ENCODE results near the gene AUTS2.
"Not testable (repeated sequence)": the region's sequence is repeated elsewhere in the genome, so short reads cannot be mapped to it uniquely, and the experiment has no call there.

Gene AUTS2

GRCh38 chr7:70344726-70345125, 746.5 kb downstream of the AUTS2 start:
- no peak for DNase-seq

GRCh38 chr7:70346844-70347462, 748.7 kb downstream of the AUTS2 start:
- DNase-seq: no peak

- no peak for DNase-seq
These were observed 749.4 kb downstream of the AUTS2 start for GRCh38 chr7:70347463-70348254.

GRCh38 chr7:70349031-70349430, 750.8 kb downstream of the AUTS2 start:
- DNase-seq: no peak

- no peak for DNase-seq
These were observed 751.5 kb downstream of the AUTS2 start for GRCh38 chr7:70349819-70350218.

- no peak for DNase-seq
These were observed 753.8 kb downstream of the AUTS2 start for GRCh38 chr7:70352088-70352487.

GRCh38 chr7:70352906-70353305, 754.6 kb downstream of the AUTS2 start:
- DNase-seq: no peak

GRCh38 chr7:70353330-70353945, 755.2 kb downstream of the AUTS2 start:
- no peak for DNase-seq

GRCh38 chr7:70353946-70354335, 755.7 kb downstream of the AUTS2 start:
- DNase-seq: no peak

- no peak for DNase-seq
These were observed 756.3 kb downstream of the AUTS2 start for GRCh38 chr7:70354409-70355169.

- DNase-seq: no peak
These were observed 757.1 kb downstream of the AUTS2 start for GRCh38 chr7:70355198-70356020.

- DNase-seq: no peak
These were observed 758.0 kb downstream of the AUTS2 start for GRCh38 chr7:70356085-70356786.

- no peak for DNase-seq
These were observed 758.6 kb downstream of the AUTS2 start for GRCh38 chr7:70356787-70357328.

GRCh38 chr7:70360557-70360956, 762.3 kb downstream of the AUTS2 start:
- DNase-seq: no peak

GRCh38 chr7:70361821-70362220, 763.5 kb downstream of the AUTS2 start:
- no peak for DNase-seq

GRCh38 chr7:70364393-70364792, 766.1 kb downstream of the AUTS2 start:
- not testable (repeated sequence) for DNase-seq

GRCh38 chr7:70371652-70372051, 773.4 kb downstream of the AUTS2 start:
- no peak for DNase-seq

GRCh38 chr7:70372768-70373515, 774.7 kb downstream of the AUTS2 start:
- no peak for DNase-seq

- no peak for DNase-seq
These were observed 776.7 kb downstream of the AUTS2 start for GRCh38 chr7:70374772-70375533.

- no peak for DNase-seq
These were observed 778.3 kb downstream of the AUTS2 start for GRCh38 chr7:70376561-70377031.

All from activated CD4-positive, alpha-beta T cell treated with anti-CD3 and anti-CD28 coated beads, Interleukin-2, amount 50 U/mL, for 48 hours (primary cell).